GM19438 (cell line): ENCODE results near the gene IQCE.

Experiments
- ATAC-seq: cut with Tn5 transposase; IDR thresholded peaks from one replicate; pipeline ENCODE4 v1.9.1; 2021; ENCODE audit warnings: low read depth; ENCODE audit not compliant: unreplicated experiment

Gene IQCE

GRCh38 chr7:2611922-2612321, 53.1 kb downstream of the IQCE start:
- no peak for ATAC-seq

GRCh38 chr7:2612445-2613097, 53.8 kb downstream of the IQCE start:
- no peak for ATAC-seq

- no peak for ATAC-seq
Observed at GRCh38 chr7:2613098-2613930, 54.5 kb downstream of the IQCE start.

- ATAC-seq, result no peak
Observed at GRCh38 chr7:2613931-2614600, 55.3 kb downstream of the IQCE start.

DNA sequence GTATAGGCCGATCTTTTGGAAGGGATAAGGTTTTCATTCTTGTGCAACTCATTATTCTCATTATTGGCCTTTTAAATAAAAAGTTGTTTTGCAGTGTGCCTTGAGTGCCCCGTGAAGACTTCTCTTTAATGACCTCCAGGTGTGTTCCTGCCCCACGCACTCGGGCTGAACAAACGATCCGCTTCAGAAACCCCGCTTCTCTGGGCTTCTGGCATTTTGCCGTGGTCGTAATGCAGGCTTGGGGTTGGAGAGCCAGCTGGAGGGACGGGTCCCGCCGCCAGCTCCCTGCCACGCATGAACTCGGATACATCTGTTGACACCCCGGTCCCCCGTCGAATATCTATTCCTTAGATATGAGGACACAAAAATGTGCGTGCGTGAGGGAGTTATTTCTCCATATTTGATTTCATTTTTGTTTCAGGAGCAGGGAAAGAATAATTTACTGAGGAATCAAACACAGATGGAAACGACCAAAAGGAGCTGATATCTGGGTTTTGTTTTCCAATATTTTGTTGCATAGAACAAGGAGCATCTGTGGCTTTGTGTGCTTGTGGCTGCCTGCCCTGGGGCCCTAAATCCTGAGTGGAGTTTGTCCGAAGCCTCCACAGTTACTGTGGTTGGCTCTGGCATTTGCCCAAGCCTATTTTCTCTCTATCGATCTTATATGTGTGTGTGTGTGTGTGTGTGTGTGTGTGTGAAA, 56.0 kb downstream of the IQCE start:
- ATAC-seq, result no peak

- no peak for ATAC-seq
Observed at GRCh38 chr7:2616387-2617324, 57.9 kb downstream of the IQCE start.

GRCh38 chr7:2617325-2617905, 58.6 kb downstream of the IQCE start:
- ATAC-seq, result no peak

DNA sequence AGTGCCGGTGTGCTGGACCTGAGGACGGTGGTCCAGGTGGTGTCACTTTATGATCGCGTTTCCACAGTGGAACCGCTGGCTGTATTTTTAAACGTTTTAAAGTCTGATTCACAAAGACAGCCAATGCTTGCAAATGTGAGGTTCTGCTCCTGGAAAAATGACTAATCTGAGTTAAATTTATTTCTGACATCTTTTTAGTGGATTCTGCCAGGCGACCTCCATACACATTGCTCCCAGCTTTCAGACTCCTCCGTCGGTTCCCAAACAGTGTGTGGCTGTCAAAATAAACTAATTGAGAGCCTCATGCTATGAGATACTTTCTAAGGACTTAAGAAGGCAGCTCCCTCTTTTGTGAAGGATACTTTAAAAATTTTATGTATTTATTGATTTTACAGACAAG, 60.3 kb downstream of the IQCE start:
- ATAC-seq, result no peak

DNA sequence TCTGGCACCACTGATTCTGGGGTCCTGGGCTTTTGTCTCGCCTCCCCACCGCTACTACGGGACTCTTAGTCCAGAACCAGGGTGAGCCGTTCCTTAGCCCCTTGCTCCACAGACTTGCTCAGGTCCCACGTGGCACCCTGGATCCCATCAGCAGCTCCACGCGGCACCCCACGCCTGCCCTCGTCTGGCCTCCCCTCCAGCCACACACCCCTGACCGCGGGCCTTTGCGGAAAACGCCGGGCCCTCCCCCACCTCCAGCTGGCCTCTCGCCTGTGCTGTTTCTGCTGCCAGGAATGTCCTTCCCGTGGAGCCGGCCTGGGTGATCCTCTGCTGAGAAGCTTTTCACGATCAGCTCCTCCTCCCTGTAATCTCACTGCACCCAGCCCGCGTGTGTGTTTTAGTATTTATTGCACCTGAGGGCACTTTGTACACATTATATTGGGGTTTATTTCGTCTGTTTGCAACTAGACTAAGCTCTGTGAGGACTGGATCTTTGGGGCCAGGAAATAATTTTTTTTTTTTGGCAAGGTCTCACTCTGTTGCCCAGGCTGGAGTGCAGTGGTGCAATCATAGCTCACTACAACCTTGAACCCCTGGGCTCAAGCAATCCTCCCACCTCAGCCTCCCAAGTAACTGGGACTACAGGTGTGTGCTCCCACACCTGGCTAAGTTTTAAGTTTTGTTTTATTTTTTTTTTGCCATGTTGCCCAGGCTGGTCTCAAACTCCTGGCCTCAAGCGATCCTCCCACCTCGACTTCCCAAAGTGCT, 62.5 kb downstream of the IQCE start:
- ATAC-seq, result no peak

DNA sequence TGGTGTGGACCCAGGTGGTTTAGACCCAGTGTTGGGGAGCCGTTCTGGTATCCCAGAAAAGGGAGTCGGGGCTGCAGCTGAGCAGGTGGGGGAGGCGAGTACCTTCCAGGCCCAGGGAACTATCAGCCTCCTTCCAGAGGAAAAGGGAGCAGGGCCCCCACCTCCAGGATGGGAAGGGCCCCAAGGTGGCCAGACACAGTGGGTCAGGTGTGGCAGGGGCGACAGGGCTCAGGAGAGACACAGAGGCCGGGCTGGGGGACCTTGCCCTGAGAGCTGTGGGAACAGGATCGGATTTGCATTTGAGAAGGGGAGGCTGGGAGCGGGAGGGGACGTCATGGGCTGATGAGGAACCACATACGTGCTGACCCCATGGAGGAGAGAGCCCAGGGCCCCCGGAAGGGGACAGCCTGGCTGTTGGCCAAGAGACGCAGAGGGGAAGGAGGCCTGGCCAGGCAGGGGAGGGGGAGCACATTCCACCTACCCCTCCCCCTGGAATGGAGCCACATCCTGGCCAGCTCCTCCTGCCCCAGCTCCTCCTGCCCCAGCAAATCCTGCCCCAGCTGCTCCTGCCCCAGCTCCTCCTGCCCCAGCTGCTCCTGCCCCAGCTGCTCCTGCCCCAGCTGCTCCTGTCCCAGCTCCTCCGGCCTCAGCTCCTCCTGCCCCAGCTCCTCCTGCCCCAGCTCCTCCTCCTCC, 63.3 kb downstream of the IQCE start:
- ATAC-seq, result no peak

DNA sequence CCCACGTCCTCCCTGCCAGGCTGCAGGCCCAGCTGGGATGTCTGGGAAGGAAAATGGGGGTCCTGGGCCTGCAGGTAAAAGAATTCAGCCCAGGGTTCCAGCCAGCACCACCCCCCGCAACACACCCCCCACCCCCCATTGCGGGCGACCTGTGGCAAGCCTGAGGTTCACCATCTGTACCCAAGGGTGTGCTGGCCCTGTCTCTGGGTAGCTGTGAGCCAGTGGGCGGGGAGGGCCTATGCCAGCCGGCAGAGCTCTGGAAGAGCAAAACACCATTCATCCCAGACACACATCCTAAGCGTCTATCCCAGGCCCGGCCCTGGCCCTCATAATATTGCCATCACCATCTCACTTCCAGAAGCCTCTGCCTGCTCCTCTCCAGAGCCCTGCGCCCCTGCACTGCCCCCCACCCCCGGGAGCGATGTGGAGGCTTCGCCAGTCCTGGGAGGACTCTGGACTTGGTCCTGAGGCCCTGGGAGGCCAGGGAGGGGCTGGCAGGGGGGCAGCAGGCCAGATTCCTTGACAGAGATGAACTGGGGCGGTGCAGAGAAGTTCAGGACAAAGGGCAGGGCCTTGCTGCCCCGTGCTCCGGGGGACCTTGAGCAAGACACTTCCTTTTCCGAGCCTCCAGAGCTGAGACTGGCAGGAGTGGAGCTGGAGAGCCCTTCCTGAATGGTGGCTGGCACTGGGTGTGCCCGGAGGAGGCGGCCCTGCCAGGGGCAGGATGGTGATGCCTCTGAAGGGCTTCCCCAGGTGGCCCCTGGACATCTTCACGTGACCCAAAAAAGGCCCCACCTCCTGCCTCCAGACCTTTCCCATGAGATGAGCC, 64.3 kb downstream of the IQCE start:
- ATAC-seq, result no peak

DNA sequence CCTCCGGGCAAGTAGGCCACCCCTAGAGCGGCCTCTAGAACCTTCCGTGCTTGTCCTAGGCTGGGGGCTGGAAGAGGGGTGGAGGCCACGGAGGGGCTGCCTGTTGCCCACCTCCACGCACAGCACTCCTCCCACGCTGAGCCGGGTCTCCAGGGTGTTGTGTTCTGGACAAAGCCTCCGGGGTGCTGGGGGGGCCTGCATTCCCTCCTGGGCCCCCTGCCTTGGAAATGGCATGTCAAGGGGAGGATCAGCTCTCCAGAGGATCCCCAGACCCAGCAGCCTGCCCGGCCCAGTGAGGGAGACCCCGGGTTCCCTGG, 64.9 kb downstream of the IQCE start:
- ATAC-seq, result no peak

GRCh38 chr7:2624293-2624886, 65.6 kb downstream of the IQCE start:
- ATAC-seq, result no peak

DNA sequence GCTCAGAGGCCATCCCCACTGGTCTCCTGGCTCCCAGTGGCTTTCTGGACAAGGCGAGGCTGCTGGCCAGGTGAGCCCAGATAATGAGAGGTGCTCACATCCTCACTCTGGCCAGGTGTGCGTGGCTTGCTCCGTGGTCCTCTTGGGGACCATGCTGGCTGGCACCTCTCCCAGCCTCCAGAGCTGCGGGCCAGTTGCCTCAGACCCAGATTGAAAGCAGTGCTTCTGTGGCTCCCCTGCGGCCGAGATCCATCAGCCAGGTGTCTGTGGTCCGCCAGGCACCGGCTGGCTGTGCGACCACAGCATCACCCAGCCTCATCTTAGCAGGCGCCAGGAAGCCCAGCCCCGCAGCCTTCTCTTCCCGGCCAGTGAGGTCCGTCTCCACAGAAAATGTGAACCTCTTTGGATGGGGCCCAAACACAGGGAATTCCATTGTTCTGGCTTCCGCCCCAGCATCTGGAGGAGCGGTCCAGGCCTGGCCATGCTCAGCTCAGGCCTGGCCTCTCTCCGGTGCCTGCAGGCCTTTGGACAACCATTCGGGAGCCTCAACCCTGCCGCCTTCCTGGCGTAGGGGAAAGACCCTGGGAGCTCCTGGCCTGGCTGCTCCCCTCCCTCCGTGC, 67.8 kb downstream of the IQCE start:
- no peak for ATAC-seq

DNA sequence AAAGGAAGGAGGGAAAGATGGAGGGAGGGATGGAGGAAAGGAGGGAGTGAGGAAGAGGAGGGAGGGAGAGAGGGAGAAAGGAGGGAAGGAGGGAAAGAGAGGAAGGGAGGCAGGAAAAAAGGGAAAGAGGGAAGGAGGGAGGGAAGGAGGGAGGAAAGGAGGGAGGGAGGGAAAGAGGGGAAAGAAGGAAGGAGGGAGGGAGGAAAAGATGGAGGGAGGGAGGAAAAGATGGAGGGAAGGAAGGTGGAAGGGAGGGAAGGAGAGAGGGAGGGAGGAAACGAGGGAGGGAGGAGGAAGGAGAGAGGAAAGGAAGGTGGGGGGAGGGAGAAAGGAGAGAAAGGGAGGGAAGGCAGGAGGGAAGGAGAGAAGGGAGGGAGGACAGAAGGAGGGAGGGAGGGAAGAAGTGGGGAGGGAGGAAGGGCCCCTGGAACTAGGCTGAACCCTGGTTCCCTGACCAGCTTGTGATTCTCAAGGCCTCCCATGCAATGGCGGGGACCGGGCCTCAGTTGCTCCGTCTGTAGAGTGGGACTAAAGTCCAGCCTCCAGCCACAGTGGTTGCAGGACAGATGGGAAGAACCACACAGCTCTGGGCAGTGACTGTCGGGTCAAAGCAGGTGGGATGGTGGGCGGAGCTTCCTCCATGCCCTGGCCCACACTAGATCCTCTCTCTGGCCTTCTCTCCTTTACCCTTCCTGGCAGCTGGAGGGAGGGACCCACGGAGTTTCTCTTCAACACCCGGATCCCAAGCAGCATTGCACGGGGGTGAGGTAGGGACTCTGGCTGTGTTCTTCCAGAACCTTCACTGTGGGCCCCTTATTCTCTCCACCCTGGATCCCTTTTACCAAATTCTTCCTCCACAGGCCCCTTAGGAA, 68.7 kb downstream of the IQCE start:
- no peak for ATAC-seq

- ATAC-seq, result no peak
Observed at GRCh38 chr7:2628130-2628482, 69.3 kb downstream of the IQCE start.
